KMS-11 (cell line): ENCODE measurements around the gene RBBP4.

Source experiments
- H2AFZ ChIP-seq: fragments of 200-600 bp; sonication (generic); 2 replicates; pipeline ENCODE4 v1.6.1; 2016; ENCODE audit warnings: antibody characterized with exemption, mixed run types, low read depth
- H3K27ac ChIP-seq: fragments of 200-600 bp; sonication (generic); 2 replicates; pipeline ENCODE4 v1.6.1; 2016; ENCODE audit warnings: mild to moderate bottlenecking, mixed run types
- H3K27me3 ChIP-seq: fragments of 200-600 bp; sonication (generic); 2 replicates; pipeline ENCODE4 v1.6.1; 2017; ENCODE audit warnings: mild to moderate bottlenecking, low read depth, mixed run types, moderate library complexity; ENCODE audit not compliant: insufficient read depth
- H3K36me3 ChIP-seq: fragments of 200-600 bp; sonication (generic); 2 replicates; pipeline ENCODE4 v1.6.1; 2017; ENCODE audit warnings: mild to moderate bottlenecking, mixed run types; ENCODE audit not compliant: insufficient read depth
- H3K4me1 ChIP-seq: fragments of 200-600 bp; sonication (generic); 2 replicates; pipeline ENCODE4 v1.6.1; 2016; ENCODE audit warnings: mild to moderate bottlenecking, low read depth, mixed run types; ENCODE audit not compliant: poor library complexity, severe bottlenecking
- H3K4me2 ChIP-seq: fragments of 200-600 bp; sonication (generic); 2 replicates; pipeline ENCODE4 v1.7.0; 2016; ENCODE audit warnings: mild to moderate bottlenecking, mixed run types
- H3K4me3 ChIP-seq: fragments of 200-600 bp; sonication (generic); IDR thresholded peaks from 2 replicates; pipeline ENCODE4 v1.6.1; 2017; ENCODE audit warnings: low read depth, low read length, mixed read lengths; ENCODE audit not compliant: insufficient read depth
- H3K79me2 ChIP-seq: fragments of 200-600 bp; sonication (generic); 2 replicates; pipeline ENCODE4 v1.6.1; 2016; ENCODE audit warnings: low read depth, mixed run types; ENCODE audit not compliant: insufficient read depth
- H3K9ac ChIP-seq: fragments of 200-600 bp; sonication (generic); 2 replicates; pipeline ENCODE4 v1.6.1; 2016; ENCODE audit warnings: mild to moderate bottlenecking, mixed run types
- H4K20me1 ChIP-seq: fragments of 200-600 bp; sonication (generic); 2 replicates; pipeline ENCODE4 v1.6.1; 2016; ENCODE audit warnings: mild to moderate bottlenecking, mixed run types; ENCODE audit not compliant: insufficient read depth
- CTCF ChIP-seq: fragments of 200-600 bp; sonication (generic); conservative IDR thresholded peaks from 2 replicates; pipeline ENCODE4 v1.6.1; 2017; ENCODE audit warnings: low read depth, mild to moderate bottlenecking, antibody characterized with exemption, low read length, moderate library complexity, mixed read lengths

Gene RBBP4

GRCh38 chr1:32647308-32648134 lies 3.5 kb upstream of the RBBP4 start:
- H3K27me3 ChIP-seq = no peaks in the 10 kb centered on the region
- 0 out of 2 replicates have a peak overlapping the region, but pooled peaks have one; percentile 17 for H3K4me2 ChIP-seq
- peaks cover 85% of the 10 kb centered on the region for H3K79me2 ChIP-seq
- H3K9ac ChIP-seq = no peak overlapping the region
- TF ChIP-seq CTCF = no peak
- peaks cover 5% of the 10 kb centered on the region; the same call in 1 of the 2 replicates for H3K36me3 ChIP-seq
- no peaks in the 10 kb centered on the region; the same call in 1 of the 2 replicates for H4K20me1 ChIP-seq
- no peak overlapping the region for H2AFZ ChIP-seq
- peaks cover 20% of the 10 kb centered on the region for H3K4me1 ChIP-seq
- H3K27ac ChIP-seq = no peak overlapping the region
- H3K4me3 ChIP-seq = no peak overlapping the region

GRCh38 chr1:32650248-32650751 lies 708 bp upstream of the RBBP4 start, which contains the start of gene ZBTB8OS:
ZBTB8OS (minus strand) TSS chr1:32650550; CDS start chr1:32650529, 21 bp downstream.
- Histone ChIP-seq H3K4me2 (peak within 1 kb of the TSS; percentile 100), H4K20me1 (no peaks in the 10 kb centered on the region; the same call in 1 of the 2 replicates), H3K36me3 (peaks cover 13% of the 10 kb centered on the region), H3K79me2 (peaks cover 86% of the 10 kb centered on the region), H2AFZ (peak within 1 kb of the TSS; percentile 56), H3K4me3 (peak within 1 kb of the TSS; percentile 66), H3K27ac (peak within 1 kb of the TSS; percentile 96), H3K9ac (peak within 1 kb of the TSS; percentile 94), H3K4me1 (peaks cover 46% of the 10 kb centered on the region), H3K27me3 (no peaks in the 10 kb centered on the region)
- TF ChIP-seq CTCF = no peak

GRCh38 chr1:32651461-32652073 lies 559 bp downstream of the RBBP4 start:
- Histone ChIP-seq H3K27ac (peak overlapping the region; percentile 96), H3K4me3 (peak overlapping the region; percentile 81), H2AFZ (0 out of 2 replicates have a peak overlapping the region, but pooled peaks have one; percentile 7), H3K79me2 (peaks cover 88% of the 10 kb centered on the region), H3K27me3 (no peaks in the 10 kb centered on the region), H3K36me3 (peaks cover 20% of the 10 kb centered on the region), H4K20me1 (no peaks in the 10 kb centered on the region; the same call in 1 of the 2 replicates), H3K9ac (peak overlapping the region; percentile 94), H3K4me1 (peaks cover 47% of the 10 kb centered on the region), H3K4me2 (peak overlapping the region; percentile 100)
- no peak for TF ChIP-seq CTCF

- peak overlapping the region; percentile 100 for H3K4me2 ChIP-seq
- peaks cover 25% of the 10 kb centered on the region for H3K36me3 ChIP-seq
- H3K9ac ChIP-seq = peak overlapping the region; percentile 94
- peak overlapping the region; percentile 96 for H3K27ac ChIP-seq
- peaks cover 89% of the 10 kb centered on the region for H3K79me2 ChIP-seq
- no peak for TF ChIP-seq CTCF
- H3K4me1 ChIP-seq = peaks cover 47% of the 10 kb centered on the region
- no peak overlapping the region for H2AFZ ChIP-seq
- no peaks in the 10 kb centered on the region for H3K27me3 ChIP-seq
- H3K4me3 ChIP-seq = peak overlapping the region; percentile 81
- no peaks in the 10 kb centered on the region; the same call in 1 of the 2 replicates for H4K20me1 ChIP-seq
These were observed 1.4 kb downstream of the RBBP4 start for GRCh38 chr1:32652244-32652962.
